Measurements from ENCODE around the gene WBP1. TPM values are rescaled to one million over a fixed set of nuclear protein-coding genes. Genes with fewer than 3 reads are reported as not detected.
"Not testable (repeated sequence)": the region's sequence is repeated elsewhere in the genome, so short reads cannot be mapped to it uniquely, and the experiment has no call there.

WBP1 gene
- total and polyA plus RNA-seq, 2 donors (not counting 1 experiment from before 2014, with no cell fraction given), result 43.8 to 78.1 TPM

- no peaks in the 10 kb centered on the region for H4K20me1 ChIP-seq (ENCODE audit: control insufficient read depth, extremely low read depth, insufficient read depth, low read length)
- no peak overlapping the region for H3K27ac ChIP-seq (ENCODE audit: insufficient read depth, low read length)
- H2AFZ ChIP-seq (ENCODE audit: low read length), result no peak overlapping the region
- no peak overlapping the region for H3K4me3 ChIP-seq (replicated peaks in 1 of 4; ENCODE audit: control extremely low read depth in 1 of 4, insufficient read depth in 1 of 4, low read depth in 3 of 4, low read length in 4 of 4)
- H3K4me2 ChIP-seq (ENCODE audit: extremely low read depth, insufficient read depth, low read length), result no peak overlapping the region
- peaks cover 11% of the 10 kb centered on the region for H3K4me1 ChIP-seq (ENCODE audit: control insufficient read depth, extremely low read depth, insufficient read depth, low read length)
- TF ChIP-seq EZH2 (IDR thresholded peaks at IDR 0.05; ENCODE audit: low read length, missing control alignments), result no peak
- no peak for TF ChIP-seq CTCF (conservative IDR thresholded peaks at IDR 0.05 in 1 of 2, IDR thresholded peaks at IDR 0.05 in 1 of 2; ENCODE audit: low read depth in 1 of 2, low read length in 2 of 2)
- DNase-seq (ENCODE audit: low read depth in 2 of 2), result no peak
- no peak overlapping the region for H3K9ac ChIP-seq (ENCODE audit: insufficient read depth, low read length)
- H3K79me2 ChIP-seq (ENCODE audit: control insufficient read depth, insufficient read depth, low read length), result no peaks in the 10 kb centered on the region
- no peaks in the 10 kb centered on the region for H3K9me3 ChIP-seq (ENCODE audit: control insufficient read depth, insufficient read depth, low read depth, low read length)
- no peaks in the 10 kb centered on the region for H3K36me3 ChIP-seq (ENCODE audit: control insufficient read depth, insufficient read depth, low read length)
- no peaks in the 10 kb centered on the region for H3K27me3 ChIP-seq (ENCODE audit: control insufficient read depth, insufficient read depth, low read length)
These were observed 38.9 kb upstream of the WBP1 start for GRCh38 chr2:74419345-74419744.

GRCh38 chr2:74420006-74420405 lies 38.2 kb upstream of the WBP1 start:
- Histone ChIP-seq H3K27ac (ENCODE audit: insufficient read depth, low read length) (no peak overlapping the region), H3K4me1 (ENCODE audit: control insufficient read depth, extremely low read depth, insufficient read depth, low read length) (peaks cover 8% of the 10 kb centered on the region), H3K9me3 (ENCODE audit: control insufficient read depth, insufficient read depth, low read depth, low read length) (no peaks in the 10 kb centered on the region), H3K9ac (ENCODE audit: insufficient read depth, low read length) (no peak overlapping the region), H3K79me2 (ENCODE audit: control insufficient read depth, insufficient read depth, low read length) (no peaks in the 10 kb centered on the region), H3K4me2 (ENCODE audit: extremely low read depth, insufficient read depth, low read length) (no peak overlapping the region), H3K27me3 (ENCODE audit: control insufficient read depth, insufficient read depth, low read length) (no peaks in the 10 kb centered on the region), H3K4me3 (replicated peaks in 1 of 4; ENCODE audit: control extremely low read depth in 1 of 4, insufficient read depth in 1 of 4, low read depth in 3 of 4, low read length in 4 of 4) (no peak overlapping the region), H4K20me1 (ENCODE audit: control insufficient read depth, extremely low read depth, insufficient read depth, low read length) (no peaks in the 10 kb centered on the region), H3K36me3 (ENCODE audit: control insufficient read depth, insufficient read depth, low read length) (no peaks in the 10 kb centered on the region), H2AFZ (ENCODE audit: low read length) (no peak overlapping the region)
- TF ChIP-seq CTCF (conservative IDR thresholded peaks at IDR 0.05 in 1 of 2, IDR thresholded peaks at IDR 0.05 in 1 of 2; ENCODE audit: low read depth in 1 of 2, low read length in 2 of 2), result no peak
- no peak for TF ChIP-seq EZH2 (IDR thresholded peaks at IDR 0.05; ENCODE audit: low read length, missing control alignments)
- DNase-seq (ENCODE audit: low read depth in 2 of 2), result no peak

DNA sequence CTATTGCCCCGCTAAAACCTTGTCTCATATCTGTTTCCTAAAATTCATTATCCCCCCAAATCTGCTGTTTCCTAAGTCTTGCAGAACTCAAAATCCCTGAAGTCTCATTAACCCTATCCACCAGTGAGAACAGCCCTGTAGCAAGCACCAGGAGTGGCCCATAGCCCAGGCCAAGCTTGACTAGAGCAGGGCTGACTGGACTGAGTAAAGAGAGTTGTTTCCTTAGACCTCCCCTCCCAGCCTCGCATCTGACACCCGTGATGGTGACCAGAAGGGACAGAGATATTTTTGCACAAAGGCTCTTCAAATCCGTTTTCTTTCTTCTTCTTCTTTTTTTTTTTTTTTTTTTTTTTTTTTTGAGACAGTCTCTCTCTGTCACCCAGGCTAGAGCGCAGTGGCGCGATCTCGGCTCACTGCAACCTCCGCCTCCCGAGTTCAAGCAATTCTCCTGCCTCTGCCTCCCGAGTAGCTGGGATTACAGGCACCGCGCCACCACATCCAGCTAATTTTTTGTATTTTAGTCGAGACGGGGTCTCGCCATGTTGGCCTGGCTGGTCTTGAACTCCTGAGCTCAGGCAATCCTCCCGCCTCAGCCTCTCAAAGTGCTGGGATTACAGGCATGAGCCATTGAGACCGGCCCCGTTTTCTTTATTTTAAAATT lies 37.7 kb upstream of the WBP1 start:
- not testable (repeated sequence) for H3K9me3 ChIP-seq (ENCODE audit: control insufficient read depth, insufficient read depth, low read depth, low read length); H3K9ac ChIP-seq (ENCODE audit: insufficient read depth, low read length); H3K79me2 ChIP-seq (ENCODE audit: control insufficient read depth, insufficient read depth, low read length); H3K27ac ChIP-seq (ENCODE audit: insufficient read depth, low read length); H3K4me1 ChIP-seq (ENCODE audit: control insufficient read depth, extremely low read depth, insufficient read depth, low read length); H3K27me3 ChIP-seq (ENCODE audit: control insufficient read depth, insufficient read depth, low read length); H4K20me1 ChIP-seq (ENCODE audit: control insufficient read depth, extremely low read depth, insufficient read depth, low read length); H2AFZ ChIP-seq (ENCODE audit: low read length); DNase-seq (ENCODE audit: low read depth in 2 of 2); H3K36me3 ChIP-seq (ENCODE audit: control insufficient read depth, insufficient read depth, low read length)
- Histone ChIP-seq H3K4me2 (ENCODE audit: extremely low read depth, insufficient read depth, low read length) (peak overlapping the region; percentile 77), H3K4me3 (replicated peaks in 1 of 4; ENCODE audit: control extremely low read depth in 1 of 4, insufficient read depth in 1 of 4, low read depth in 3 of 4, low read length in 4 of 4) (peak overlapping the region in 3 of 4 experiments; percentile 75 to 94 (median 92))

Data from fibroblast of lung (primary cell).